PC-3 (cell line): ENCODE measurements around the gene MIB1.

Experiments
- CTCF ChIP-seq: fragments of 300-600 bp; sonication (generic); conservative IDR thresholded peaks from 2 replicates; pipeline ENCODE4 v1.5.1; 2017; ENCODE audit warnings: antibody characterized with exemption, low read depth, mild to moderate bottlenecking, low read length
- EZH2 ChIP-seq: fragments of 300-600 bp; sonication (generic); IDR thresholded peaks from one replicate; pipeline ENCODE4 v1.6.1; 2017; ENCODE audit warnings: antibody characterized with exemption, mild to moderate bottlenecking, low read length; ENCODE audit not compliant: unreplicated experiment
- EZH2phosphoT487 ChIP-seq: fragments of 300-600 bp; sonication (generic); IDR thresholded peaks from 2 replicates; pipeline ENCODE4 v1.6.1; 2018; ENCODE audit warnings: mild to moderate bottlenecking, antibody characterized with exemption, low read length, borderline replicate concordance

GRCh38 chr18:21901423-21901945, 160.9 kb downstream of the MIB1 start:
- TF ChIP-seq CTCF (no peak), EZH2phosphoT487 (no peak), EZH2 (no peak)
